Medulla oblongata (tissue), 1 donor: ENCODE results near the gene DPP10.
A peak's percentile ranks its signal among the peaks of the same experiment; 100 is the strongest.
"Not testable (repeated sequence)": the region's sequence is repeated elsewhere in the genome, so short reads cannot be mapped to it uniquely, and the experiment has no call there.

ENCODE experiments used
- DNase-seq: peaks from one replicate; pipeline ENCODE4 v3.0.0-alpha.2; 2015; ENCODE audit errors: extremely low spot score

Gene DPP10

DNA sequence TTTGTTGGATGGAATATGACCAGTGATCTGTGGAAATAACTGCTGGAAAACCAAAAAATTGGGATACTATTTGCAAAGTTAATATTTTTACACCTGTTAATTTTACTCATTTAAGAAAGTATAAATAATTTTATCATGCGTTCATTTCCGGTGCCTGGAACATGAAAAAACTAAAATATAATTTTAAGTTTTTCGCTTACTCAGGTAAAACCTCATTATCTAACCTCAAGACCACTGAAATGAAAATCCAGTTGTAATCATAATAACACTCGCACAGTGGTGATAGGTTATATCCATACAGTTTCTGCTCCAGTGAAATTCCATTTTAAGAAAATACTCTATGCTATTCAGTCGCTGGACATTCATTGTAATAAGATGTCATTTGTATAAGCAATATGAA, 517.9 kb downstream of the DPP10 start:
- DNase-seq = no peak

GRCh38 chr2:114962532-114962931, 520.1 kb downstream of the DPP10 start:
- DNase-seq = no peak

DNA sequence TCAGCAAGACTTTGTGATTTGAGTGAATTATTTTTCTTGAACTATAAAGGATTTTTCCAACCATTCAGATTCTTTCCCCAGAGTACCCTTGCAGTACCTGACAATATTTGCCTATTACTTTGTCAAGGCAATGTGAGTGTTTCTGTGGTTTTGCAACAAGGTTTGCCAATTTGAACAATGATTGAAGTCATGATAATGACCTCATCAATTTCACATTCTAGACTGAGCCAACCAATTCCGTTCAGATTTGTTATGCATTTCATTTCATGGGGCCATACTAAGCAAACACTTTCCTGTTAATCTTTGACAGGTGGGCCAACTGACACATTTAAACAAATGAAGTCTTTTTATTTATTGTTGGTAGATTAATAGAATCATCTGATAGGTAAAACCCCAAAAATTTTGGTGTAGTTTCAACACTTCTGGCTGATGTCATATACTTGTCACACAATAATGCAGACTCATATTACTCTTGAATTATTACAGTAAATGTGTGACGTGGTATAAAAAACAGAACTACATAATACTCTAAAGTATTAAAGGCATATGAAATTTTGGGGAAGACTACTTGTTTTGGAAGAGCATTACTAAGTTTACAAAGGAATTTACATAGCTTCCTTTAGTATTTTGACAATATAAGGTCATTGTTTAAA, 526.4 kb downstream of the DPP10 start:
- no peak for DNase-seq

DNA sequence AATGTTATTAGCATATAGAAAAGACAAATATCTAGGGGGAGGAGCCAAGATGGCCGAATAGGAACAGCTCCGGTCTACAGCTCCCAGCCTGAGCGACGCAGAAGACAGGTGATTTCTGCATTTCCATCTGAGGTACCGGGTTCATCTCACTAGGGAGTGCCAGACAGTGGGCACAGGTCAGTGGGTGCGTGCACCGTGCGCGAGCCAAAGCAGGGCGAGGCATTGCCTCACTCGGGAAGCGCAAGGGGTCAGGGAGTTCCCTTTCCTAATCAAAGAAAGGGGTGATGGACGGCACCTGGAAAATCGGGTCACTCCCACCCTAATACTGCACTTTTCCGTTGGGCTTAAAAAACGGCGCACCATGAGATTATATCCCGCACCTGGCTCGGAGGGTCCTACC, 561.9 kb downstream of the DPP10 start:
- DNase-seq = not testable (repeated sequence)

- DNase-seq = no peak
Measured at GRCh38 chr2:115011721-115012120, 569.3 kb downstream of the DPP10 start.

- DNase-seq = not testable (repeated sequence)
Measured at GRCh38 chr2:115022013-115022412, 579.6 kb downstream of the DPP10 start.

DNA sequence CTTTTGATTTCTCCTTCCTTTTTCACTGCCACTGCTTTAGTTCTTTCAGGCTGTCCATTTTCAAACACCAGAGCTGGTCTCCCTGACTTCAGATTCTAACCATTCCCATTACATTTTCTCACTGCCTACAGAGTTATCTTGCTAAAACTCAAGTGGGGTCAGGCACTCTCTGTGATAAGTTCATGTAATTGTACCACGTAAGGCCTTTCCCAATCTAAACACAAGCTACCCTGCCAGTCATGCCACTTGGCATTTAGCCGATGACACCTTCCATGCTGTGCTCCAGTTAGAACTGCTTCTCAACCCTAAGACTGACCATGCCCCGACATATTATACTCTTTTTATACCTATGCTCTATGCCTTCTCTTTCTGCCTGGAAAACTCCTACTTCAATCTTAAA, 592.4 kb downstream of the DPP10 start:
- DNase-seq = no peak

- no peak for DNase-seq
Measured at GRCh38 chr2:115036818-115037217, 594.4 kb downstream of the DPP10 start.

DNA sequence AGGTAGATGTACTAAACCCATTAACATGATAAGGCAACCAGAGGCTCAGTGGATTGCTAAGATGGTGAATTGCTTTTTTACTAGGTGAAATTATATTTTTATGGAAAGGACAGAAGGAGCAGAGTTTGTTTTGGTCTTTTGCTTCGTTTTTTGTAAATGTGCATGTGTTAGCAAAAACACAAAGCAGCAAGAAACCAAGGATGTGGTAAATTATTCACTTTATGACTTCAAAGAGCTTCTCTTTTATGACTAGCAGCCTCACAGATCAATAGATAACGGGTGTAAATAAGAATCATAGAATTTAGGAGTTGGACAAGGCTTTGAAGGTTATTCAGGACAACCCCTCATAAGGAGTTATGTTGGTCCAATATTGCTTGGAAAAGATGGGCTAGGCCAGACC, 615.0 kb downstream of the DPP10 start:
- no peak for DNase-seq

GRCh38 chr2:115070002-115070401, 627.6 kb downstream of the DPP10 start:
- DNase-seq = no peak

- no peak for DNase-seq
Measured at GRCh38 chr2:115071534-115071933, 629.1 kb downstream of the DPP10 start.

GRCh38 chr2:115075800-115076199, 633.4 kb downstream of the DPP10 start:
- no peak for DNase-seq

DNA sequence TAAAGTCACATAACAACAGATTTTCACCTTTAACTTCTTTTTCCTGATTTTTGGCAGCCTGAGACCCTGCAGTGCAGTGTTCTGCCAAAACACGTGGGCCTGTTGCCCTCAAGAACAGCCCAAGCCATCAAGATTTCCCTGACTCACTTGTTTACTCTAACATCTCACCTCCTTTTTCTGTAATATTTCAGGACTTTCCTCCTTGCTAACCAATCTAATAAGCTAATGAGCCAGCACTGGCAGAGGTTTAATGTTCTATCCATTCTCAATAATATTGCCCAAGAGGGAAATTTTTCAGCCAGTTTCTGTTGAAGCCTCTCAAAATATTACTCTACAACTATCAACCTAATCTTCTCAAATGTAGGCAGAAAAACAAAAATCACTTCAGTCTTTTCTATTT, 635.2 kb downstream of the DPP10 start:
- peak; percentile 7 for DNase-seq

- DNase-seq = peak; percentile 21
Measured at GRCh38 chr2:115083225-115083624, 640.8 kb downstream of the DPP10 start.

- no peak for DNase-seq
Measured at GRCh38 chr2:115083711-115084110, 641.3 kb downstream of the DPP10 start.

- DNase-seq = no peak
Measured at GRCh38 chr2:115084446-115084845, 642.0 kb downstream of the DPP10 start.

DNA sequence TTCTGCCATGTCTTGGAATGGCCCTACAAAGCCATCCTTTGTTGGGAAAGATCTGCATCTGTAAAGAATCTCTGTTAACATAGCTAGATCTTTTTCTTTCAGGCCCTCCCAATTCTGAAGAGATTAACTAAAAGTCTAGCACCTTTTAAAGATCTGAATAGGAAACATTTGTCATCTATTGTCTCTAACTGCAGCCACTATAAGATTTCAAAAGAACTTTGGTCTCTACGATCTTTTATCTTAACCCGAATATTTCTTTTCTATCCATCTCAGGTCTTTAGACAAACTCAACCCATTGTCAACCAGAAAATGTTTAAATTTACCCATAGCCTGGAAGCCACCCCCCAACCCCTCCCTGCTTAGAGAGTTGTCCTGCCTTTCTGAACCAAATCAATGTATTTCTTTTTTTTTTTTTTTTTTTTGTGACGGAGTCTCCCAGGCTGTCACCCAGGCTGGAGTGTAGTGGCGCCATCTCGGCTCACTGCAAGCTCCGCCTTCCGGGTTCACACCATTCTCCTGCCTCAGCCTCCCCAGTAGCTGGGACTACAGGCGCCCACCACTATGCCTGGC, 643.7 kb downstream of the DPP10 start:
- not testable (repeated sequence) for DNase-seq

- DNase-seq = no peak
Measured at GRCh38 chr2:115094441-115094840, 652.0 kb downstream of the DPP10 start.

DNA sequence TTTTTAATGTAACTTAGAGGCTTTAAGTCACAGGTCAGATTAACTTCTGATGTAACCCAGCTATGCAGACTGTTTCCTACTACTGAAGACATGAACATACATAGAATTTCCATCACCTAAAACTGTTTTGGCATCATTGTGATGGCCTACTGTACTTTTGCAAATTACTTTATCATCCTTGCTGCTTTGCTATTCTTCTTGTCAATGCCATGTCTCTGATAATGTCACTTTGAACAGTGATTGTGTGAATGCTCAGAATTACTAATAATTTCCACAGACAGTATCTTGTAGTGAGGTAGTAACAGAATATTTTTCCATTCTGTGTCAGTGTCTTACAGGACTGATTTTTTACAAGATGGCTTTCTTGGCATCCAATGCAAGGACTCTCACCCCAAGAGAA, 663.5 kb downstream of the DPP10 start:
- no peak for DNase-seq

GRCh38 chr2:115115135-115115534, 672.7 kb downstream of the DPP10 start:
- DNase-seq = no peak

GRCh38 chr2:115118306-115118705, 675.9 kb downstream of the DPP10 start:
- DNase-seq = no peak

DNA sequence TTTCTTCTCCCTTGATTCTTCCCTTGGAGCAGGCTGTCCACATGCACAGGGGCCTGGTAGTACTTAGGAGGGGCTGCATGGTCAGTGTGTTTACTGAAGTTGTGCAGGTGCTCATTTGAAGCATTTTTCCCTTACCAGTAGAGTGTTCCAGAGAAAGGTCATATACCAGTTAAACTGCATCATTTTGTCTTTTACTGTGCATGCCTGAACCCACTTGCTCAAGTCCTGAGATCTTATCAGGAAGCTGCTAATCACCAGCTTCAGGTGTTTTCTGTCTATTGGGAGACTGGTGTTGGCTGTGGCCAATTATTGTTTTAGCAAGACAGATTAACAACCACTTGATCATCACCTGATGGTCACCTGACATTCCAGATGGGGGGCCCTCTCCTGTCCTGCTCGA, 676.6 kb downstream of the DPP10 start:
- no peak for DNase-seq

DNA sequence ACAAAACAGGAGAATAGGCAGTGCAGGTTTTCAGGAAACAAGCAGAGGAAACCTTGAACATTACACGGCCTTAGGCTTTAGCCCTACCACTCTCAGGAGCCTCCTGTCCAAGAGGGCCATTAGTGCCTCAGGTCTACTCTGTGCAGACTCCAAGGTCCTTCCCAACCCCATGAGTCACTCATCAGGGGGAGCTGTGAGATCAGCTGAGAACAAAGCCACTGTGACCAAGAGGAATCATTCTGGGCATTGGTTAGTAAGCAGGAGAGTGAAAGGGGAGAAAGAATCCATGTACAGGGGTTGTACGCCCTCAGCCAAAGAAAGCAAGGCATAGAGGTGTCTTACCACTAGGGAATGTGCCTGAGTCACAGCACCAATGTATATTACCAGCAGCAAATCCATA, 680.3 kb downstream of the DPP10 start:
- no peak for DNase-seq

DNA sequence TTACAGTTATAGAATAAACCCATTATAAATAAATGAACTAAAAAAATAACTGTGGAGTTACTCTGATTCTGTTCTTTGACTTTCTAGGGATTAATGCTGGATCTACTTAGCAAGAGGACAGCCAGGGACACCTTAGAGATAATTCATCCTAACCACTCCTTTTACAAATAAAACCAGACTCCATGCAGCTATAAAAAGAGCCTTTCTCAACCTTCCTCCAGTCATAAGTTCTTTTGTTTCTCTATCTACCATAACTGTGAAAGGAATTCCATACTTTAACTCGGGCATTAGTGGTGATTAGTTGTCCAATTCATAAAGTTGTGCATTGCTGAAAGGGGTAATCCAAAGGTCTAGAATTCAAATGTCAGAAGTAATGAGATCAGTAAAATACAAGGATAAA, 682.4 kb downstream of the DPP10 start:
- DNase-seq = no peak
